ENCODE data around the gene C2orf66. TPM values are rescaled to one million over a fixed set of nuclear protein-coding genes. Genes with fewer than 3 reads are reported as not detected.

Gene C2orf66
- total RNA-seq, 1 donor, result 0.36 TPM

- Histone ChIP-seq H3K27ac (ENCODE audit: low read depth, low read length) (peak overlapping the region; percentile 43), H3K4me3 (ENCODE audit: insufficient read depth, low read length) (no peak overlapping the region), H3K27me3 (ENCODE audit: insufficient read depth, low read length) (no peaks in the 10 kb centered on the region), H3K4me1 (ENCODE audit: insufficient read depth, low read length) (peaks cover 12% of the 10 kb centered on the region), H3K36me3 (ENCODE audit: insufficient read depth, low read length) (no peaks in the 10 kb centered on the region), H3K79me2 (ENCODE audit: insufficient read depth, low read length) (no peaks in the 10 kb centered on the region), H2AFZ (ENCODE audit: low read length) (no peak overlapping the region), H3K4me2 (ENCODE audit: insufficient read depth, low read length) (peak overlapping the region; percentile 15), H3K9me3 (ENCODE audit: low read depth, low read length) (peaks cover 2% of the 10 kb centered on the region), H4K20me1 (ENCODE audit: insufficient read depth, low read length) (no peaks in the 10 kb centered on the region)
- no peak for TF ChIP-seq CTCF (IDR thresholded peaks at IDR 0.05; ENCODE audit: extremely low read depth, low read depth, low read length)
- peak; percentile 68 for DNase-seq (ENCODE audit: insufficient read length, low spot score, missing footprints)
These were observed 14.8 kb upstream of the C2orf66 start for GRCh38 chr2:196823750-196824522.

GRCh38 chr2:196821195-196821594 is 12.0 kb upstream of the C2orf66 start:
- no peak overlapping the region for H3K4me3 ChIP-seq (ENCODE audit: insufficient read depth, low read length)
- no peaks in the 10 kb centered on the region for H3K36me3 ChIP-seq (ENCODE audit: insufficient read depth, low read length)
- no peaks in the 10 kb centered on the region for H4K20me1 ChIP-seq (ENCODE audit: insufficient read depth, low read length)
- H3K27ac ChIP-seq (ENCODE audit: low read depth, low read length), result no peak overlapping the region
- TF ChIP-seq CTCF (IDR thresholded peaks at IDR 0.05; ENCODE audit: extremely low read depth, low read depth, low read length), result no peak
- DNase-seq (ENCODE audit: insufficient read length, low spot score, missing footprints), result peak; percentile 3
- no peak overlapping the region for H2AFZ ChIP-seq (ENCODE audit: low read length)
- H3K27me3 ChIP-seq (ENCODE audit: insufficient read depth, low read length), result no peaks in the 10 kb centered on the region
- no peak overlapping the region for H3K4me2 ChIP-seq (ENCODE audit: insufficient read depth, low read length)
- no peaks in the 10 kb centered on the region for H3K79me2 ChIP-seq (ENCODE audit: insufficient read depth, low read length)
- peaks cover 2% of the 10 kb centered on the region for H3K9me3 ChIP-seq (ENCODE audit: low read depth, low read length)
- peaks cover 12% of the 10 kb centered on the region for H3K4me1 ChIP-seq (ENCODE audit: insufficient read depth, low read length)

GRCh38 chr2:196808083-196808665 is 981 bp downstream of the C2orf66 start:
- Histone ChIP-seq H3K4me3 (ENCODE audit: insufficient read depth, low read length) (no peak overlapping the region), H3K27me3 (ENCODE audit: insufficient read depth, low read length) (peaks cover 3% of the 10 kb centered on the region), H3K4me2 (ENCODE audit: insufficient read depth, low read length) (no peak overlapping the region), H3K27ac (ENCODE audit: low read depth, low read length) (no peak overlapping the region), H4K20me1 (ENCODE audit: insufficient read depth, low read length) (no peaks in the 10 kb centered on the region), H3K9me3 (ENCODE audit: low read depth, low read length) (no peaks in the 10 kb centered on the region), H3K4me1 (ENCODE audit: insufficient read depth, low read length) (no peaks in the 10 kb centered on the region), H2AFZ (ENCODE audit: low read length) (no peak overlapping the region), H3K36me3 (ENCODE audit: insufficient read depth, low read length) (no peaks in the 10 kb centered on the region), H3K79me2 (ENCODE audit: insufficient read depth, low read length) (no peaks in the 10 kb centered on the region)
- DNase-seq (ENCODE audit: insufficient read length, low spot score, missing footprints), result no peak
- no peak for TF ChIP-seq CTCF (IDR thresholded peaks at IDR 0.05; ENCODE audit: extremely low read depth, low read depth, low read length)

GRCh38 chr2:196804381-196804780 is 4.8 kb downstream of the C2orf66 start:
- H3K79me2 ChIP-seq (ENCODE audit: insufficient read depth, low read length), result peaks cover 3% of the 10 kb centered on the region
- H3K4me3 ChIP-seq (ENCODE audit: insufficient read depth, low read length), result no peak overlapping the region
- H3K27me3 ChIP-seq (ENCODE audit: insufficient read depth, low read length), result no peaks in the 10 kb centered on the region
- no peaks in the 10 kb centered on the region for H3K36me3 ChIP-seq (ENCODE audit: insufficient read depth, low read length)
- peak; percentile 39 for DNase-seq (ENCODE audit: insufficient read length, low spot score, missing footprints)
- no peak overlapping the region for H3K4me2 ChIP-seq (ENCODE audit: insufficient read depth, low read length)
- no peak overlapping the region for H3K27ac ChIP-seq (ENCODE audit: low read depth, low read length)
- H3K9me3 ChIP-seq (ENCODE audit: low read depth, low read length), result no peaks in the 10 kb centered on the region
- H3K4me1 ChIP-seq (ENCODE audit: insufficient read depth, low read length), result peaks cover 4% of the 10 kb centered on the region
- H4K20me1 ChIP-seq (ENCODE audit: insufficient read depth, low read length), result no peaks in the 10 kb centered on the region
- TF ChIP-seq CTCF (IDR thresholded peaks at IDR 0.05; ENCODE audit: extremely low read depth, low read depth, low read length), result no peak
- no peak overlapping the region for H2AFZ ChIP-seq (ENCODE audit: low read length)

All from osteoblast (primary cell).